ENCODE measurements around the gene FCN2.

DNA sequence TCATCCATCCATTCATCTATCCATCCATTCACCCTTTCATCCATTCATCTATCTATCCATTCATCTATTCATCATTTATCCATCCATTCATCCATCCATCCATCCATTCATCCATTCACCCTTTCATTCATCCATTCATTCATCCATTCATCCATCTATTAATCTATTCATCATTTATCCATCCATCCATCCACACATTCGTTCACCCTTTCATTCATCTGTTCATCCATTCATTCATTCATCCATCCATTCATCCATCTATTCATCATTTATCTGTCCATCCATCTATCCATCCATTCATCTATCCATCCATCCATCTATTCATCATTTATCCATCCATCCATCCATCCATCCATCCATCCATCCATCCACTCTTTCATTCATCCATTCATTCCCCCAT is 33.9 kb upstream of the FCN2 start:
- TF ChIP-seq CEBPB (IDR thresholded peaks at IDR 0.05; ENCODE audit: low read depth) = no peak
- TF ChIP-seq CTCF (IDR thresholded peaks at IDR 0.05 in 2 of 3, conservative IDR thresholded peaks at IDR 0.05 in 1 of 3; ENCODE audit: borderline replicate concordance in 1 of 3, insufficient read depth in 1 of 3, low read depth in 2 of 3, low read length in 2 of 3) = no peak
- no peak for TF ChIP-seq EZH2 (IDR thresholded peaks at IDR 0.05)
- no peak for TF ChIP-seq ATF3 (IDR thresholded peaks at IDR 0.05)
- no peak for TF ChIP-seq JUND (IDR thresholded peaks at IDR 0.05)
- no peak for TF ChIP-seq YY1 (IDR thresholded peaks at IDR 0.05; ENCODE audit: extremely low read depth, insufficient replicate concordance, low read depth, low read length)
- no peak for TF ChIP-seq POLR2A (IDR thresholded peaks at IDR 0.05; ENCODE audit: borderline replicate concordance, extremely low read depth, insufficient read depth, insufficient read length)
- no peak for TF ChIP-seq SIN3A (IDR thresholded peaks at IDR 0.05; ENCODE audit: low read depth)
- TF ChIP-seq POLR2AphosphoS5 (IDR thresholded peaks at IDR 0.05; ENCODE audit: low read depth, low read length) = no peak
